ENCODE results near the gene TRAPPC3.

GRCh38 chr1:36150296-36151133 lies 1.2 kb upstream of the TRAPPC3 start:
- TF ChIP-seq, protein P1, sequence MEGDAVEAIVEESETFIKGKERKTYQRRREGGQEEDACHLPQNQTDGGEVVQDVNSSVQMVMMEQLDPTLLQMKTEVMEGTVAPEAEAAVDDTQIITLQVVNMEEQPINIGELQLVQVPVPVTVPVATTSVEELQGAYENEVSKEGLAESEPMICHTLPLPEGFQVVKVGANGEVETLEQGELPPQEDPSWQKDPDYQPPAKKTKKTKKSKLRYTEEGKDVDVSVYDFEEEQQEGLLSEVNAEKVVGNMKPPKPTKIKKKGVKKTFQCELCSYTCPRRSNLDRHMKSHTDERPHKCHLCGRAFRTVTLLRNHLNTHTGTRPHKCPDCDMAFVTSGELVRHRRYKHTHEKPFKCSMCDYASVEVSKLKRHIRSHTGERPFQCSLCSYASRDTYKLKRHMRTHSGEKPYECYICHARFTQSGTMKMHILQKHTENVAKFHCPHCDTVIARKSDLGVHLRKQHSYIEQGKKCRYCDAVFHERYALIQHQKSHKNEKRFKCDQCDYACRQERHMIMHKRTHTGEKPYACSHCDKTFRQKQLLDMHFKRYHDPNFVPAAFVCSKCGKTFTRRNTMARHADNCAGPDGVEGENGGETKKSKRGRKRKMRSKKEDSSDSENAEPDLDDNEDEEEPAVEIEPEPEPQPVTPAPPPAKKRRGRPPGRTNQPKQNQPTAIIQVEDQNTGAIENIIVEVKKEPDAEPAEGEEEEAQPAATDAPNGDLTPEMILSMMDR (IDR thresholded peaks at IDR 0.05) = no peak
- no peak for TF ChIP-seq EZH2 (IDR thresholded peaks at IDR 0.05; ENCODE audit: borderline replicate concordance, insufficient read depth, low read depth, low read length, poor library complexity, severe bottlenecking)
